Uterus (tissue), 2 donors: ENCODE measurements around the gene CKB.

Experiments
- CTCF ChIP-seq, 4 experiments: fragments of 200-600 bp in 2 of 4; fragments of 450-650 bp in 2 of 4; sonication (generic) in 2 of 4; IDR thresholded peaks; one replicate each; pipeline ENCODE4 v1.5.1; 2016 to 2019; ENCODE audit warnings: antibody characterized with exemption in 4 of 4, mild to moderate bottlenecking in 2 of 4, moderate library complexity in 1 of 4
- POLR2A ChIP-seq, 2 donors: fragments of 450-650 bp; IDR thresholded peaks; one replicate each; pipeline ENCODE4 v1.6.1; 2016; ENCODE audit warnings: antibody characterized with exemption in 2 of 2, mild to moderate bottlenecking in 1 of 2, moderate library complexity in 1 of 2

- TF ChIP-seq CTCF (IDR thresholded peaks at IDR 0.05): no peak
- no peak for TF ChIP-seq POLR2A (IDR thresholded peaks at IDR 0.05)
These were observed 40.6 kb upstream of the CKB start for GRCh38 chr14:103563226-103563620.
